T-helper 1 cell treated with Interleukin-12 subunit alpha and Interleukin-12 subunit beta and Interleukin-4 antibody, amounts not matched to agents 30 μg/mL and 1 μg/mL, for 36 hours (primary cell): ENCODE measurements around the gene CBFA2T3.

Source experiments
- H3K27ac Mint-ChIP-seq: one replicate; pipeline ENCODE4 v1.8.0; 2021; ENCODE audit warnings: mild to moderate bottlenecking, mixed read lengths
- H3K27me3 Mint-ChIP-seq: one replicate; pipeline ENCODE4 v1.8.0; 2021; ENCODE audit warnings: low read depth, mixed read lengths
- H3K36me3 Mint-ChIP-seq: one replicate; pipeline ENCODE4 v1.8.0; 2021; ENCODE audit warnings: low read depth, mixed read lengths
- H3K4me1 Mint-ChIP-seq: one replicate; pipeline ENCODE4 v1.8.0; 2021; ENCODE audit warnings: low read depth, mixed read lengths
- H3K4me3 Mint-ChIP-seq: one replicate; pipeline ENCODE4 v1.8.0; 2021; ENCODE audit warnings: mild to moderate bottlenecking, moderate library complexity, mixed read lengths
- H3K9me3 Mint-ChIP-seq: one replicate; pipeline ENCODE4 v1.8.0; 2021; ENCODE audit warnings: mixed read lengths

CBFA2T3 gene

GRCh38 chr16:88882358-88883030 is 94.5 kb downstream of the CBFA2T3 start:
- no peaks in the 10 kb centered on the region for H3K36me3 Mint-ChIP-seq
- no peak overlapping the region for H3K27ac Mint-ChIP-seq
- no peak overlapping the region for H3K4me3 Mint-ChIP-seq
- no peaks in the 10 kb centered on the region for H3K27me3 Mint-ChIP-seq
- H3K9me3 Mint-ChIP-seq, result no peaks in the 10 kb centered on the region
- H3K4me1 Mint-ChIP-seq, result peaks cover 3% of the 10 kb centered on the region

GRCh38 chr16:88881675-88882357 is 95.2 kb downstream of the CBFA2T3 start:
- Mint-ChIP-seq H3K27me3 (no peaks in the 10 kb centered on the region), H3K4me1 (peaks cover 3% of the 10 kb centered on the region), H3K9me3 (no peaks in the 10 kb centered on the region), H3K4me3 (no peak overlapping the region), H3K36me3 (no peaks in the 10 kb centered on the region), H3K27ac (no peak overlapping the region)

DNA sequence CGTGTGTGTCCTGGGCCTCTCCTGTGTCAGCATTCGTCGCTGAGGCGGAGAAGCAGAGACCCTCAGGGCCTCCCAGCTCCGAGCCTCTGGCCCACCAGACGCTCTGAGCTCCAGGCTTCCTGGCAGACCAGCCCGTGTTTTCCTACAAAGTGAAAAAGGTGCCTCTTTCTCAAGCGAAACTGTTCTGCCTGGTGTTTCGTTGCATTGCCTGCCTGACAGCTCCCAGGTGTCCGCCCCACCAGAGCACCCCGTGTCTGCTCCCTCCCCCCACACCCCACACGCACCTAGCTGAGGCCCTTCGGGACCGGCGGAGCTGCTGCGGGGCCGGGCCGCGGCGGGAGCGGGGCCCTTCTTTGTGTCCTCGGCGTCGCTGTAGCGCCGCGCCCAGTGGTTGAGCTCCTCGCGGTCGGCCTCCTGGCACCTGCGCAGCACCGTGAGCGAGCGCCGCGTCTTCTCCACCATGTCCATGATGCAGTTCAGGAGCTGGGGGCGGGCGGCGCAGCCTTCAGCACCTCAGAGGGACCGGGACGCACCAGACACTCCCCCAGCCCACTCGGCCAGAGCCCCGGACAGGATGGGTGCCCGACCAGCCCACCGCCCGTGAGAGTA is 95.9 kb downstream of the CBFA2T3 start:
- H3K9me3 Mint-ChIP-seq, result no peaks in the 10 kb centered on the region
- H3K4me1 Mint-ChIP-seq, result peaks cover 3% of the 10 kb centered on the region
- no peaks in the 10 kb centered on the region for H3K27me3 Mint-ChIP-seq
- H3K36me3 Mint-ChIP-seq, result no peaks in the 10 kb centered on the region
- no peak overlapping the region for H3K27ac Mint-ChIP-seq
- no peak overlapping the region for H3K4me3 Mint-ChIP-seq

DNA sequence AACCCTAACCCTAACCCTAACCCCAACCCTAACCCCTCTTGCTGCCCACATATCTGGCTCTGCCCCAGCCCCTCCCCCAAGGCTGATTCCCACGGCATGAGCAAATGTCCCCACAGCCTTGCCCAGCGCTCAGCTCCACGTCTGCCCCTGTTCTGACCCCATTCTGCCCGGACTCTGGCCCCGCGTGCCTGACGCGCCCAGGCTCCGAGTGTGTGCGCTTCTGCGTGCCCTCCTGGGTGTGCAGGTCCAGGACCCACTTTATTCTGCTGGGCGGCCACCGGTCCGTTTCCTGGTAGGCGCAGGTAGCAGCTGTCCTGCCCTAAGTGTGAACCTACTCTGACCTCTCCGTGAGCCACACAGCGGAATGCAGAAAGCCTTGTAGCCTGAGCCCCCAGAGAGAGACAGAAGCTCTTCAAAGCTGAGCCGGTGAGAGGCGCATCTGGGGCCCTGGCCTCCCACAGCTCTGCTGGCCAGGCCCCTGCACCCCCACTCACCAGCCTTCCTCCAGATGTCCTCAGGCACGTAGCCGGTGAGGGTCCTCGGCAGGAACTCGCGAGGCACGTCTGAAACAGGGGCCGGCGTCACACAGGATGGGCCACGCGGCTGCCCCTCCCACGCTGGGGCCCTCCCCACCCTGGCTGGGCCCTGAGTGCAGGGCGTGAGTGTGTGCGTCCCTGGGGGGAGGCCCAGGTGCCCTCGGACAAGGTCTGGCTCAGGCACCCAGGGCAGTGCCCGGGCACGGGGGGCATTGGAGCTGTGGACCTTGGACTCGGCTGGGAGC is 96.6 kb downstream of the CBFA2T3 start:
- Mint-ChIP-seq H3K36me3 (no peaks in the 10 kb centered on the region), H3K27ac (no peak overlapping the region), H3K9me3 (no peaks in the 10 kb centered on the region), H3K27me3 (no peaks in the 10 kb centered on the region), H3K4me3 (no peak overlapping the region), H3K4me1 (peaks cover 3% of the 10 kb centered on the region)

DNA sequence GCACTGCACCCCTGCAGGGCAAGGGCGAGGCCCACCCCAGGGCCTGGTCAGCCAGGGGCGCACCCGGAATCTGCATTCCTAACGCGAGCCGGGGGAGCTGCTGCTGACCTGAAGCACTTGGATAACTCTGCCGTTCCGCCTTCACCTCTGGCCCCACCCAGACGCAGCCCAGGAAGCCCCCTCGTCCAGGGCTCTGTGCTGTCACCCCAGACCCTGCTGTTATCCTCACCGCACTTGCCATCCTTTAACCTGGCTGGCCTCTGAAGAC is 97.3 kb downstream of the CBFA2T3 start:
- Mint-ChIP-seq H3K9me3 (no peaks in the 10 kb centered on the region), H3K4me1 (peaks cover 3% of the 10 kb centered on the region), H3K27me3 (no peaks in the 10 kb centered on the region), H3K27ac (no peak overlapping the region), H3K4me3 (no peak overlapping the region), H3K36me3 (no peaks in the 10 kb centered on the region)

DNA sequence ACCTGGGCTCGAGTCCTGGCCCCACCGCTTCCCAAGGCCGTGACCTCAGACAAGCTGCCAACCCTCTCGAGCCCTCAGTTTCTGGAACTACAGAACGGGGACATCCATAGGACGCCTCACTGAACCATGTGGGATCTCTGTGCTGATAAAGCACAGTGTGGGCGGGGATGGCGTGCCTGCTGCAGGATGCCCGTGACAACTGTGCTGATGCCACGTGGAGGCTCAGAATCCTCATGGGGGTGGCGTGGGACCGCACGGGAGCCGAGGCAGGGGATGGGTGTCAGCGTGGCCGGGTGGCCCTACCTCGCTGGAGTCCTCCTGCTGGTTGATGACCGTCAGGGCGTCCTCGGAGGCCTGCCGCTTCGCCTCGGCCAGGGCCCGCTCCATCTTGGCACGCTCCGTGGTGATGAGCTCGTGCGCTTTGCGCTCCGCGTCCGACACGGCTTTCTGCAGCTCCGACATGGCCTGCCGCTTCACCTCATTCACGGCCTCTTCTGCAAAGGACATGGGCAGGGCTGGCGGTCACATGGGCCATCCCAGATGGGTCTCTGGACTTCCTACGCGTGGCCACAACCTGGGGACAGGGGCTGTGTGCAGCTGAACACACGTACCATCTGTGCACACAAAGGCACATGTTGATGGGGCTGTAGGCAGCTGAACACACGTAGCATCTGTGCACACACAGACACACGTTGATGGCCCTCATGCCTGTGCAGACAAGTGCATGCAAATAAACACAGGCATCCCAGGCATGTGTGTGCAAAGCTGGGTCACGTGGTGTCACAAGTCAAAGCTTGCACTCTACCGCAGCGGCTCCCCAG is 97.8 kb downstream of the CBFA2T3 start:
- no peak overlapping the region for H3K4me3 Mint-ChIP-seq
- H3K27me3 Mint-ChIP-seq, result no peaks in the 10 kb centered on the region
- H3K36me3 Mint-ChIP-seq, result no peaks in the 10 kb centered on the region
- no peak overlapping the region for H3K27ac Mint-ChIP-seq
- no peaks in the 10 kb centered on the region for H3K9me3 Mint-ChIP-seq
- H3K4me1 Mint-ChIP-seq, result peaks cover 3% of the 10 kb centered on the region

DNA sequence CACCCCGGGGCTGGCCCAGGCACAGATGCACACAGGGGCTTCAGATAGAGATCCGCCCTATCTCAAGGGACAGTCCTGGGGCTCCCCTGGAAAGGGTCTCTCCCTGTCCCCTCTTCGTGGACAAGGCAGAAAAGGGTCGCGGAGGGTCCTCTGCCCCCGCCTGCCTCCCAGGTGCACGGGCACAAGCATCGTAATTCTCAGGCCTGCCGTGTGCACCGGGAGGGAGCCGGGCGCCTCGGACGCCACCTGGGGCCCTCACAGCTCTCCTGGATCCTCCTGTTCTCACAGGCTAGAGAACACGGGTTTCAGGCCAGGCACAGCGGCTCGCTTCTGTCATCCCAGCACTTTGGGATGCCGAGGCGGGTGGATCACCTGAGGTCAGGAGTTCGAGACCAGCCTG is 98.7 kb downstream of the CBFA2T3 start:
- no peaks in the 10 kb centered on the region for H3K9me3 Mint-ChIP-seq
- H3K4me1 Mint-ChIP-seq, result peaks cover 3% of the 10 kb centered on the region
- no peaks in the 10 kb centered on the region for H3K36me3 Mint-ChIP-seq
- H3K4me3 Mint-ChIP-seq, result no peak overlapping the region
- H3K27me3 Mint-ChIP-seq, result no peaks in the 10 kb centered on the region
- no peak overlapping the region for H3K27ac Mint-ChIP-seq

DNA sequence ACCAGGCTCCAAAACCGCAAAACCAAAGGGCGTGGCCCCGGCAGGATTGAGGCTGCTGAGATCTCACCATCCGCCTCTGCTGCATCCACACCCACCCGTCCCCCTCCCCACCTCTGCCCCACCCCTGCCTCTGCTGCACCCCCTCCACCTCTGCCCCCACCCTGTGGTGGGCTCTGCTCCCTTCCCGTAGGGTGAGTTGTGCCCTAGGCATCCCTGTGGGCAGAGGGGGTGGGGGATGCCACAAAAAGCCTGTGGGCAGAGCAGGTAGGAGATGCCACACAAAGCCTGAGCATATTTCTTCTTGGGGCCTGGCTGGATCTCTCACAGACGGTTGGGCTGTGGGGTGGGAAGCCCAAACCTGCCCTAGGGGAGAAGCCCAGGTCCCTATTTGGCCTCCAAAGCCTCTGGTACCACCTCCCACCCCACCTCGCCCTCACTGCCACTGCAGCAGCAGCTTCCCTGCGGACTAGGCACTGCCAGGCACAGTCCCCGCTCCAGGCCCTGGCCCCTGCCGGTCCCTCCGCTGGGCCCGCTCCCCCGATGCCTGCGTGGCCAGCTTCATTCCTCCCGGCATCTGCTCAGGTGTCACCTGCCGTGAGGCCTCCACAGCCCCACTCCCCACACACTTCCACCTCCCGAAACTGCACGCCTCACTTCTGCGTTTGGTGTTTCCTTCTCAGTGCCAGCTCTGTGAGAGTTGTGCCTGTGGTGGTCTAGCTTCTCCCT is 99.3 kb downstream of the CBFA2T3 start:
- H3K36me3 Mint-ChIP-seq, result no peaks in the 10 kb centered on the region
- H3K27ac Mint-ChIP-seq, result no peak overlapping the region
- peaks cover 3% of the 10 kb centered on the region for H3K4me1 Mint-ChIP-seq
- H3K9me3 Mint-ChIP-seq, result no peaks in the 10 kb centered on the region
- no peaks in the 10 kb centered on the region for H3K27me3 Mint-ChIP-seq
- no peak overlapping the region for H3K4me3 Mint-ChIP-seq

DNA sequence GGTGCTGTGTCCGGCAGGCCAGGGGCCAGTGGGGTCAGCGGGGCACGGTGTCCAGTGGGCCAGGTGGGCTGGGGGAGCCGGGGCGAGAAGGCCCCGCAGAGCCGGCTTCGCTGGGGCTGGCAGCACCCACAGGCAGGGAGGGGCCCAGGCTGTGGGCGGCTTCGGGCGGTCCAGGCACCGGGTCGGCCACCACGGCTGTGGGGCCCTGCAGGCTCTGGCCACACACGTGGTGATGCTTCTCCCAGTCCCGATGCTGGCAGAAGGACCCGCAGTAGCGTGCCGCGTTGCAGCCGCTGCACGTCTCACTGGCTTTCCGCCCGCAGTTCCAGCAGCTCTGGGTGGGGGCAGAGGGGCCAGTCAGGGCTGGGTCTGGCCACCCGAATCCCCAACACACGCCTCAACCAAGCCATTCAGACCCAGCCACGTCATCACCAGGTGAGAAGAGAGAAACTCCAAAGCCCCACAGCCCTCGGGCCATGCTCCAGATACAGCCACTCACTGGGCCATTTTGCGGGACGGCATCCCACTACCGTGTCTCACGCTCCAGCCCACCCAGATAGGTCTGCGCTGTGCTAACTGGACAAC is 100.0 kb downstream of the CBFA2T3 start:
- Mint-ChIP-seq H3K36me3 (no peaks in the 10 kb centered on the region), H3K4me1 (peaks cover under 1% of the 10 kb centered on the region), H3K27ac (no peak overlapping the region), H3K27me3 (no peaks in the 10 kb centered on the region), H3K4me3 (no peak overlapping the region), H3K9me3 (no peaks in the 10 kb centered on the region)

DNA sequence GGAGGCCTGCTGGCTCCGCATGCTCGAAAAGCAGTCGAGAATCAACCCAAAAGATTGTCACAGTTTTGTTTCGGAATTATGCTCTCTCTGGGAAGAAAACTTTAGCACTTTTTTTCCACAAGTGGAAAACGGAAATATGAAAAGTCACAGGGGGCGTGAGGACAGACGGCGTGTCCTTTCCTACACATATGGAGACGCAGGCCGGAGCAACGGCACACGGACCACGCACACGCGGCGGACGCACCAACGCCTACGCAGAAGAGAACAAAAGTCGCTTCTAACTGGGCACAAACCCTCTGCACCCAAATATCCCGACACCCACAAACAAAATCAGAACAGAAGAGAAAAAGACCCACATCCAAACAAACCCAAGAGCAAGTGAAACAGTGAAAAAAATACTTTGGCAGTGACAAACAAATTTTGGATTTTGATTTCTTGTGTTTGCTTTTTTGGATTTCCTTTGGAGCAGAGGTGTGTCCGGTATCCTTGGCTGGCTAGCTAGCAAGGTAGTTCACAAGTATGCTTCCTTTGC is 101.2 kb downstream of the CBFA2T3 start:
- H3K9me3 Mint-ChIP-seq, result no peaks in the 10 kb centered on the region
- H3K27me3 Mint-ChIP-seq, result peaks cover 1% of the 10 kb centered on the region
- peaks cover 2% of the 10 kb centered on the region for H3K4me1 Mint-ChIP-seq
- H3K27ac Mint-ChIP-seq, result no peak overlapping the region
- H3K36me3 Mint-ChIP-seq, result no peaks in the 10 kb centered on the region
- H3K4me3 Mint-ChIP-seq, result no peak overlapping the region

DNA sequence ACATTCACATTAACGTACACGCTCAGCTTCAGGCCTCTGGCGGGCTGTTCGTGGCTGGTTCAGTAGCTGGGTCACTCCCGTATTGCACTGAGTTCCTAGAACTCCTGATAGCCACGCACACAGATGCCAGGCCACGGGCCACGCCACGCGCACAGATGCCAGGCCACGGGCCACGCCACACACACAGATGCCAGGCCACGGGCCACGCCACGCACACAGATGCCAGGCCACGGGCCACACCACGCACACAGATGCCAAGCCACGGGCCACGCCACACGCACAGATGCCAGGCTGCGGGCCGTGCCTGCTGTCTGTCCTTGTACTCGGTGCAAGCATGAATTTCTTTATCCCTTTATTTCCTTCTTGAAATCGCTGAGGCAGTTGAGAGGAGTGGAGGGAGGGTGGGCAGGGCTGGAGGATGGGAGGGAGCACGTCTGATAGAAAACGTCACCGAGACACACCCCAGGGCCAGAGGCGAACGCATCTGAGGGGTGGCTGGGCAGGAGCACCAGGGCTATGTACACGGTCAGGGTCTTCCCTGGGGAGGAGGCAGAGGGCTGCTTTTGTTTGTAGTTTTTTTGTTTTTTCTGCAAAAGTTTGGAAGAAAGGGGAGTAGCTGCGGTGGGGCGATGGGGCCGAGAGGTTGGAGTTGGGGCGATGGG is 101.9 kb downstream of the CBFA2T3 start:
- no peaks in the 10 kb centered on the region for H3K9me3 Mint-ChIP-seq
- no peaks in the 10 kb centered on the region for H3K36me3 Mint-ChIP-seq
- H3K27me3 Mint-ChIP-seq, result peaks cover 3% of the 10 kb centered on the region
- H3K4me1 Mint-ChIP-seq, result peaks cover 2% of the 10 kb centered on the region
- H3K4me3 Mint-ChIP-seq, result no peak overlapping the region
- no peak overlapping the region for H3K27ac Mint-ChIP-seq

- H3K27me3 Mint-ChIP-seq, result peaks cover 3% of the 10 kb centered on the region
- no peaks in the 10 kb centered on the region for H3K36me3 Mint-ChIP-seq
- no peak overlapping the region for H3K27ac Mint-ChIP-seq
- no peaks in the 10 kb centered on the region for H3K9me3 Mint-ChIP-seq
- peaks cover 2% of the 10 kb centered on the region for H3K4me1 Mint-ChIP-seq
- no peak overlapping the region for H3K4me3 Mint-ChIP-seq
These were observed 104.2 kb downstream of the CBFA2T3 start for GRCh38 chr16:88872650-88873331.
